Transverse colon (tissue), 4 donors: ENCODE data around the gene RFX2. TPM values are rescaled to one million over a fixed set of nuclear protein-coding genes. Genes with fewer than 3 reads are reported as not detected.

ENCODE experiments used
- DNase-seq: peaks from one replicate; pipeline ENCODE4 v3.0.0-alpha.2; 2019
- H3K27ac ChIP-seq, 4 donors: fragments of 200-600 bp; sonication (generic); 2 replicates each; pipeline ENCODE4 v1.5.1; 2016 to 2018; ENCODE audit warnings: inconsistent platforms in 4 of 4
- H3K27me3 ChIP-seq: fragments of 200-600 bp; sonication (generic); 2 replicates; pipeline ENCODE4 v1.5.1; 2017; ENCODE audit warnings: inconsistent platforms
- H3K36me3 ChIP-seq, 4 donors: fragments of 200-600 bp; sonication (generic); 2 replicates each; pipeline ENCODE4 v1.5.1; 2017 to 2019; ENCODE audit warnings: inconsistent platforms in 4 of 4
- H3K4me1 ChIP-seq, 4 donors: fragments of 200-600 bp; sonication (generic); 2 replicates each; pipeline ENCODE4 v1.5.1; 2017 to 2020; ENCODE audit warnings: inconsistent platforms in 4 of 4
- H3K4me3 ChIP-seq, 4 donors: fragments of 200-600 bp; sonication (generic); 1 replicate in 1 of 4; 2 replicates in 3 of 4; pipeline versions ENCODE4 v1.5.1 to v1.6.1; 2017 to 2019; ENCODE audit warnings: inconsistent platforms in 4 of 4
- H3K9me3 ChIP-seq, 2 donors: fragments of 200-600 bp; sonication (generic); 2 replicates each; pipeline ENCODE4 v1.5.1; 2017 to 2019; ENCODE audit warnings: inconsistent platforms in 2 of 2
- EP300 ChIP-seq: sonication (generic); formaldehyde crosslinking; IDR thresholded peaks from one replicate; pipeline ENCODE4 v1.6.1; 2017; ENCODE audit warnings: antibody characterized with exemption, low read depth
- POLR2A ChIP-seq: fragments of 450-650 bp; IDR thresholded peaks from one replicate; pipeline ENCODE4 v1.6.1; 2016; ENCODE audit warnings: antibody characterized with exemption, mild to moderate bottlenecking, moderate library complexity
- POLR2AphosphoS5 ChIP-seq, 3 donors: sonication (generic); formaldehyde crosslinking; IDR thresholded peaks; one replicate each; pipeline ENCODE4 v1.6.1; 2016; ENCODE audit warnings: antibody characterized with exemption in 3 of 3
- WGBS, 2 donors: methylation state at CpG; one replicate each; pipeline ENCODE4 v1.1.5; 2018; ENCODE audit warnings: low coverage in 1 of 2; 5-methylcytosine and 5-hydroxymethylcytosine counted together
- in situ Hi-C, 4 donors: fragments of 200-750 bp; cut with MboI; loops; one replicate each; pipeline versions ENCODE4 v1.15.0 to v1.15.1; 2017; ENCODE audit warnings: low sequenced_read_pairs in 3 of 4, low pct_ligation_motif_present in 1 of 4, low pct_unique_long_range_greater_than_20kb in 1 of 4
- intact Hi-C: fragments of 100-400 bp; cut with DNase I; formaldehyde crosslinking; loops from one replicate; pipeline ENCODE4 v1.15.1; 2023; ENCODE audit warnings: low total_unique reads
- total RNA-seq, 4 donors: library from RNA; depleted of rRNA; stranded (reverse); fragments of >200 nt; gene quantifications; one replicate each; pipeline ENCODE4 v1.1.0, GENCODE V29; 2016
- TF ChIP-seq, protein P1 (sequence below), 5 experiments: fragments of 200-600 bp in 3 of 5; fragments of 450-650 bp in 2 of 5; sonication (generic) in 3 of 5; IDR thresholded peaks; 1 replicate in 2 of 5; 2 replicates in 3 of 5; pipeline ENCODE4 v1.5.1; 2016 to 2017; ENCODE audit warnings: antibody characterized with exemption in 5 of 5, inconsistent platforms in 3 of 5, mild to moderate bottlenecking in 2 of 5, moderate library complexity in 1 of 5

Gene RFX2
- total RNA-seq, 4 donors from 2014 or later, result 6.1 to 57.5 (median 11.8) TPM

DNA sequence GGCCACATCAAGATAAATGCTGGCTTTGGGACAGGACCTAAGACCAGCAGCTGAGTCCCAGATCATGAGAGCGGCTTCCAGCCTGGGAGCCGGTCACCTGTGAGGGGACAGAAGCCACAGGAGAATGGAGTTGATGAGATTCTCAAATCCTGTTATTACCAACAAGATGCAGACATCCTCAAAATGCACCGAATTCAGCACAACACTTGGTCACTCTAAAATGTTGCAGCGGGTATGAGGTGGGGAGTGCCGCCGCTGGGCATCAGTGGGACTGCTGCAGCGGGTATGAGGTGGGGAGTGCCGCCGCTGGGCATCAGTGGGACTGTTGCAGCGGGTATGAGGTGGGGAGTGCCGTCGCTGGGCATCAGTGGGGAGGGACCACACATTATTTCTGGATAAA, 153.6 kb downstream of the RFX2 start:
- in situ Hi-C loops (no loop called here), intact Hi-C loops (no loop called here)
- Histone ChIP-seq H3K9me3 (no peaks in the 10 kb centered on the region), H3K27ac (peak overlapping the region; percentile 17 to 88 (median 57)), H3K27me3 (no peaks in the 10 kb centered on the region), H3K4me1 (peaks cover 60 to 96% (median 79%) of the 10 kb centered on the region in 4 donors), H3K4me3 (no peak overlapping the region), H3K36me3 (no peaks in the 10 kb centered on the region)
- WGBS, 2 donors, result 94 to 100% methylated on average over 2 to 12 of the region's 12 CpGs
- no peak for TF ChIP-seq POLR2AphosphoS5 (IDR thresholded peaks at IDR 0.05)
- TF ChIP-seq, protein P1, sequence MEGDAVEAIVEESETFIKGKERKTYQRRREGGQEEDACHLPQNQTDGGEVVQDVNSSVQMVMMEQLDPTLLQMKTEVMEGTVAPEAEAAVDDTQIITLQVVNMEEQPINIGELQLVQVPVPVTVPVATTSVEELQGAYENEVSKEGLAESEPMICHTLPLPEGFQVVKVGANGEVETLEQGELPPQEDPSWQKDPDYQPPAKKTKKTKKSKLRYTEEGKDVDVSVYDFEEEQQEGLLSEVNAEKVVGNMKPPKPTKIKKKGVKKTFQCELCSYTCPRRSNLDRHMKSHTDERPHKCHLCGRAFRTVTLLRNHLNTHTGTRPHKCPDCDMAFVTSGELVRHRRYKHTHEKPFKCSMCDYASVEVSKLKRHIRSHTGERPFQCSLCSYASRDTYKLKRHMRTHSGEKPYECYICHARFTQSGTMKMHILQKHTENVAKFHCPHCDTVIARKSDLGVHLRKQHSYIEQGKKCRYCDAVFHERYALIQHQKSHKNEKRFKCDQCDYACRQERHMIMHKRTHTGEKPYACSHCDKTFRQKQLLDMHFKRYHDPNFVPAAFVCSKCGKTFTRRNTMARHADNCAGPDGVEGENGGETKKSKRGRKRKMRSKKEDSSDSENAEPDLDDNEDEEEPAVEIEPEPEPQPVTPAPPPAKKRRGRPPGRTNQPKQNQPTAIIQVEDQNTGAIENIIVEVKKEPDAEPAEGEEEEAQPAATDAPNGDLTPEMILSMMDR (IDR thresholded peaks at IDR 0.05), result no peak
- TF ChIP-seq EP300, result no peak
- TF ChIP-seq POLR2A, result no peak
- no peak for DNase-seq

DNA sequence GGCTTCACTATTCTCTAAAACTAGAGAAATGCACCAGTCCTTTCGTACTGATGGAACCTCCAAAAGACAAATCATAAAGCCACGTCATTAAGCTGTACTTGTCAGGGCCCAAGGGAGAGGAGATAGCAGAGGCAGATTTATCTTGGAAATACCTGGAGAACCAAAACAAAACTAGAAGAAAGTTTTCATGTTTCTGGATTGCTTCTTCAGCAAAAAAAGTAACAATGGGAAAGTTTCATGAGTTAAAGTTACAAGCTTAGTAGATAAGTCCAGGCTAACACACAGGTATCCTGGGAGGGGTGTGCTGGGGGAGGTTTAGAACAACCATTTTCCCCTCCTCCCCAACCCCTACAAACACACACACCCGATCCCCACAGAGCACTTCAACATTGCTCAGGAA, 154.0 kb downstream of the RFX2 start:
- Histone ChIP-seq H3K4me3 (no peak overlapping the region), H3K4me1 (peaks cover 60 to 96% (median 79%) of the 10 kb centered on the region in 4 donors), H3K9me3 (no peaks in the 10 kb centered on the region), H3K27ac (peak overlapping the region in 3 of 4 donors; percentile 40 to 88 (median 74)), H3K36me3 (no peaks in the 10 kb centered on the region), H3K27me3 (no peaks in the 10 kb centered on the region)
- in situ Hi-C loops, result no loop called here
- TF ChIP-seq POLR2A (no peak), EP300 (no peak), POLR2AphosphoS5 (IDR thresholded peaks at IDR 0.05) (no peak)
- TF ChIP-seq, protein P1 (IDR thresholded peaks at IDR 0.05), result no peak
- 67 to 86% methylated on average over 2 to 3 of the region's 3 CpGs for WGBS, 2 donors
- DNase-seq, result no peak
- intact Hi-C loops, result no loop called here

DNA sequence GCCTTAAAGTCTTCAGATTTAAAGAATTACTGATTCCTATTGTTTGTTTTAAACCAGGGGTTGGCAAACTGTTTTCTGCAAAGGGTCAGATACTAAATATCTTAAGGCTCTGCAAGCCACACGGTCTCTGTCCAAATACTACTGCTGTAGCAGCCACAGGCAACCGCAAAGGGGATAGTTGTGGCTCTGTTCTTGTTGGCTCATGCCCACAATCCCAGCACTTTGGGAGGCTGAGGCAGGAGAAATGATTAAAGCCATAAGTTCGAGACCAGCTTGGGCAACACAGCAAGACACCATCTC, 154.7 kb downstream of the RFX2 start:
- intact Hi-C loops (no loop called here), in situ Hi-C loops (no loop called here)
- Histone ChIP-seq H3K27me3 (no peaks in the 10 kb centered on the region), H3K9me3 (no peaks in the 10 kb centered on the region), H3K27ac (peak overlapping the region; percentile 74 to 88 (median 80)), H3K36me3 (no peaks in the 10 kb centered on the region), H3K4me1 (peaks cover 63 to 96% (median 79%) of the 10 kb centered on the region in 4 donors), H3K4me3 (no peak overlapping the region)
- 60 to 68% methylated on average over 1 to 3 of the region's 3 CpGs for WGBS, 2 donors
- DNase-seq, result no peak
- TF ChIP-seq POLR2A, result no peak
- TF ChIP-seq POLR2AphosphoS5 (IDR thresholded peaks at IDR 0.05), result no peak
- TF ChIP-seq EP300, result no peak
- TF ChIP-seq, protein P1 (IDR thresholded peaks at IDR 0.05), result no peak

DNA sequence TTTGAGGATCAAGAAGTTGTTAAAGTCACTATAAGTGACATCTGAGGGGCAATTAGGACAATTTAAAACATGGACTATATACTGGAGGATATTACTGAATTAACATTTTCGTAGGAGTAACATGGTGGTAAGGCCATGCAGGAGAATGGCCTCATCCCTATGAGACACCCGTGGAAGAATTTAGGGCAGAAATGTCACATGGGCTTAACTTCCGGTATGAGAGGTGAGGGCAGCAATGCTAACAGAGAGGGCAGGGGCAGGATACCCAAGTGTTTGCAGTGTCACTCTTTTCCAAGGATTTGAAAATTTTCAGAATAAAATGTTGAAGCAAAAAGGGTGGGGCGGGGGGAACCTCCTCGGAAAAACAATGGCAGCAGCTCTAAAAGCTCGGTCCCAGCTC, 156.0 kb downstream of the RFX2 start:
- H3K27me3 ChIP-seq, result no peaks in the 10 kb centered on the region
- in situ Hi-C loops, result no loop called here

More for the DNA sequence above, 156.0 kb downstream of the RFX2 start:
- Histone ChIP-seq H3K4me3 (peak overlapping the region in 1 of 4 donors; percentile 6), H3K9me3 (no peaks in the 10 kb centered on the region), H3K27ac (peak overlapping the region; percentile 74 to 88 (median 80)), H3K4me1 (peaks cover 66 to 97% (median 81%) of the 10 kb centered on the region in 4 donors), H3K36me3 (no peaks in the 10 kb centered on the region)
- 27 to 39% methylated on average over 6 of the region's 6 CpGs for WGBS, 2 donors
- intact Hi-C loops, result no loop called here
- DNase-seq, result no peak
- no peak for TF ChIP-seq POLR2A
- TF ChIP-seq POLR2AphosphoS5 (IDR thresholded peaks at IDR 0.05), result no peak
- TF ChIP-seq EP300, result no peak
- TF ChIP-seq, protein P1 (IDR thresholded peaks at IDR 0.05), result no peak
